Upper lobe of right lung (tissue), 1 donor: Measurements from ENCODE around the gene KPNA3. TPM values are rescaled to one million over a fixed set of nuclear protein-coding genes. Genes with fewer than 3 reads are reported as not detected.
A peak's percentile ranks its signal among the peaks of the same experiment; 100 is the strongest.

Experiments used
- ATAC-seq: fragments of 200-7000 bp; cut with Tn5 transposase; one replicate; pipeline ENCODE4 v1.9.1; 2020; ENCODE audit warnings: mild to moderate bottlenecking, moderate library complexity
- DNase-seq: peaks from one replicate; pipeline ENCODE4 v3.0.0-alpha.2; 2020
- H3K27ac ChIP-seq: fragments of 200-600 bp; one replicate; pipeline ENCODE4 v1.8.0; 2022
- H3K27me3 ChIP-seq: fragments of 200-600 bp; one replicate; pipeline ENCODE4 v1.8.0; 2022; ENCODE audit warnings: mild to moderate bottlenecking
- H3K36me3 ChIP-seq: fragments of 200-600 bp; one replicate; pipeline ENCODE4 v1.8.0; 2022
- H3K4me1 ChIP-seq: fragments of 200-600 bp; one replicate; pipeline ENCODE4 v1.8.0; 2022
- H3K4me3 ChIP-seq: fragments of 200-600 bp; one replicate; pipeline ENCODE4 v1.8.0; 2022; ENCODE audit warnings: mild to moderate bottlenecking
- H3K9me3 ChIP-seq: fragments of 200-600 bp; one replicate; pipeline ENCODE4 v1.8.0; 2022
- CTCF ChIP-seq: fragments of 200-600 bp; IDR thresholded peaks from one replicate; pipeline ENCODE4 v1.8.0; 2022; ENCODE audit warnings: antibody characterized with exemption
- intact Hi-C: fragments of 100-400 bp; cut with DNase I; formaldehyde crosslinking; loops from one replicate; pipeline ENCODE4 v1.11.0; 2022
- total RNA-seq: library from RNA; stranded (reverse); fragmentation: NEBNext Ultra II Directional; extraction: Animal tissue kit (Norgen Biotek cat#: 25700); gene quantifications from one replicate; pipeline ENCODE4 v1.2.1, GENCODE V29; 2021
- donor health status: DM: no; HTN: yes; CAD: no; lungs with severe emphysema.

Gene KPNA3
- total RNA-seq, 1 donor from 2014 or later: 35.7 TPM

GRCh38 chr13:49802426-49802825 lies 9.9 kb upstream of the KPNA3 start:
- ATAC-seq (no peak), DNase-seq (no peak)
- Histone ChIP-seq H3K27ac (no peak overlapping the region), H3K9me3 (no peaks in the 10 kb centered on the region), H3K4me1 (no peaks in the 10 kb centered on the region), H3K36me3 (no peaks in the 10 kb centered on the region), H3K27me3 (no peaks in the 10 kb centered on the region), H3K4me3 (no peak overlapping the region)
- intact Hi-C loops: no loop called here
- no peak for TF ChIP-seq CTCF

GRCh38 chr13:49791711-49792549 lies 552 bp downstream of the KPNA3 start:
- H3K9me3 ChIP-seq: no peaks in the 10 kb centered on the region
- no peaks in the 10 kb centered on the region for H3K36me3 ChIP-seq
- peak overlapping the region; percentile 93 for H3K27ac ChIP-seq
- H3K27me3 ChIP-seq: no peaks in the 10 kb centered on the region
- H3K4me1 ChIP-seq: peaks cover 12% of the 10 kb centered on the region
- intact Hi-C loops: no loop called here
- ATAC-seq: peak; percentile 56
- no peak for TF ChIP-seq CTCF
- H3K4me3 ChIP-seq: peak overlapping the region; percentile 82
- DNase-seq: peak; percentile 82

GRCh38 chr13:49791315-49791710 lies 1.2 kb downstream of the KPNA3 start:
- Histone ChIP-seq H3K4me3 (peak overlapping the region; percentile 82), H3K36me3 (no peaks in the 10 kb centered on the region), H3K27ac (peak overlapping the region; percentile 93), H3K4me1 (peaks cover 12% of the 10 kb centered on the region), H3K27me3 (no peaks in the 10 kb centered on the region), H3K9me3 (no peaks in the 10 kb centered on the region)
- DNase-seq (no peak), ATAC-seq (no peak)
- intact Hi-C loops: no loop called here
- TF ChIP-seq CTCF: peak; percentile 8

- no peak for ATAC-seq
- H3K36me3 ChIP-seq: no peaks in the 10 kb centered on the region
These were observed 2.5 kb downstream of the KPNA3 start for GRCh38 chr13:49789968-49790367.

GRCh38 chr13:49786401-49787008 lies 6.0 kb downstream of the KPNA3 start:
- intact Hi-C loops: no loop called here
- no peak for TF ChIP-seq CTCF
- Histone ChIP-seq H3K4me1 (peaks cover 12% of the 10 kb centered on the region), H3K27me3 (no peaks in the 10 kb centered on the region), H3K4me3 (no peak overlapping the region), H3K9me3 (no peaks in the 10 kb centered on the region), H3K27ac (no peak overlapping the region), H3K36me3 (no peaks in the 10 kb centered on the region)
- ATAC-seq (no peak), DNase-seq (no peak)

More at GRCh38 chr13:49789968-49790367, 2.5 kb downstream of the KPNA3 start:
- no peak overlapping the region for H3K4me3 ChIP-seq
- intact Hi-C loops: no loop called here
- TF ChIP-seq CTCF: no peak
- H3K4me1 ChIP-seq: peaks cover 12% of the 10 kb centered on the region
- no peak for DNase-seq
- H3K9me3 ChIP-seq: no peaks in the 10 kb centered on the region
- no peaks in the 10 kb centered on the region for H3K27me3 ChIP-seq
- H3K27ac ChIP-seq: no peak overlapping the region
